ENCODE results near the gene KCND2.
A peak's percentile ranks its signal among the peaks of the same experiment; 100 is the strongest.

The KCND2 gene

DNA sequence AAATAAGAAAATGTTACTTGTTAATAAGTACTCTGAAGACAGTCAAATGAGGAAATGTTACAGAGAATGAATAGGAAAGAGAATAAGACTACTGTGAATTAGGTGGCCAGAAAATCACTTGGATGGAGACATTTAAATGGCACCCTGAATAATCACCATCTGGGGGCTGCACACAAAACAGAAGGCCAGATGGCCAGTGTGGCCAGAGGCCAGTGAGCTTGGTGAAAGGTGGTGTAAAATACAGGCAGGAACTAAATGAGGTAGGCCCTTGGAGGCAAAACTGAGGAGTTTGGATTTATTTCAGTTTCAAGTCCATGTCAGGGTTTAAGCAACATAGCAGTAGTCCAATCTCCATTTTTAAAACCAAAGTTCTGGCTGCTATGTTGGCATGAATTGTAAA is 458.3 kb downstream of the KCND2 start:
- CTCF ChIA-PET = interaction anchor here (1.6 to 1.8 kb wide), 2 partner anchors 12 kb away, joined by 5 to 6 read pairs; no protein-coding TSS in a partner anchor
- Histone ChIP-seq H3K27ac (ENCODE audit: insufficient read depth in 1 of 2, low read depth in 1 of 2, low read length in 2 of 2, poor library complexity in 1 of 2, severe bottlenecking in 2 of 2) (no peak overlapping the region), H3K27me3 (replicated peaks in 2 of 5; ENCODE audit: control insufficient read depth in 4 of 5, insufficient read depth in 5 of 5, low read length in 4 of 5) (peaks cover 0 to 6% (median 0%) of the 10 kb centered on the region in 5 experiments), H3K36me3 (ENCODE audit: control insufficient read depth in 4 of 4, insufficient read depth in 4 of 4, low read length in 3 of 4) (no peaks in the 10 kb centered on the region), H3K4me3 (ENCODE audit: control insufficient read depth in 1 of 7, extremely low read depth in 1 of 7, insufficient read depth in 4 of 7, low read depth in 2 of 7, low read length in 6 of 7) (no peak overlapping the region), H3K9me3 (ENCODE audit: control extremely low read depth in 1 of 5, control insufficient read depth in 4 of 5, insufficient read depth in 2 of 5, low read depth in 1 of 5, low read length in 4 of 5) (no peaks in the 10 kb centered on the region), H3K4me1 (ENCODE audit: control extremely low read depth in 1 of 4, control insufficient read depth in 4 of 4, insufficient read depth in 4 of 4, low read length in 3 of 4) (peaks cover 0 to 3% (median 0%) of the 10 kb centered on the region in 4 experiments)
- POLR2A ChIA-PET = no interaction called here
- DNase-seq = no peak

DNA sequence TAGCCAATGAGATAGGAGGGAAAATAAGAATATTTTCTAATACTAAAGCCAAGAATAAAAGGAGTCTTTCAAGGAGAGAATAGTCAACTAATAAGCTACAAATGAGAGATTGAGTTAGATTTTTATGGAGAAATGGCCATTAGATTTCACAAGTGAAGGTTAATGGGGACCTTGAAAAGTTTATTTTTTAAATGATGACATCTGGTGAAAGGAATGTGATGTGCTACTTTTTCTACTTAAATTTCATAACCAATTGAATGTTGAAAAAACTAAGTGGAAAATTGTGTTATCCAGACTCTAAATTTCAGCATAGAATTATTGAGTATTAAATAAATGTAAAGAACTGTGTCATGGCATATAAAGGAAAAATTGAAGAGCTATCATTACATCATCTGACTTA is 459.3 kb downstream of the KCND2 start:
- Histone ChIP-seq H3K27ac (ENCODE audit: insufficient read depth in 1 of 2, low read depth in 1 of 2, low read length in 2 of 2, poor library complexity in 1 of 2, severe bottlenecking in 2 of 2) (no peak overlapping the region), H3K4me3 (ENCODE audit: control insufficient read depth in 1 of 7, extremely low read depth in 1 of 7, insufficient read depth in 4 of 7, low read depth in 2 of 7, low read length in 6 of 7) (no peak overlapping the region)
- CTCF ChIA-PET = interaction anchor here (1.6 kb wide), 1 partner anchor 11 kb away, joined by 5 read pairs; no protein-coding TSS in a partner anchor

DNA sequence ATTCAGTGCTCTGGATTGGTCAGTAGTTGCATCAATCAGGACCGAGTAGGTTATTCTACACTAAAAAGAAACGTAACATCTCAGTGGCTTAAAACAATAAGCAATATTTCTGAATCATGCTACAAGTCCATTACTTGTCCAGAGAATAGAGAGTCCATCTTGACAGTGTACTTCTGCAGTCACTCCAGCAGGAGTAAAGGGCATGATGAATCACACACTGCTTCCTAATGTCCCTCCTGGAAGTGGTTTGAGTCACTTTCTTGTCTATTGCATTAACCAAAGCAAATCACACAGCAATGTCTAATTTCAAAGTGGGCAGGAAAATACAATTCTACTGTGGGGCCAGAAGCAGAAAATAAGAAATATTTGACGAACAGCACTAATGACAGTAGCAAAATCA is 460.2 kb downstream of the KCND2 start:
- H3K9me3 ChIP-seq (ENCODE audit: control extremely low read depth in 1 of 5, control insufficient read depth in 4 of 5, insufficient read depth in 2 of 5, low read depth in 1 of 5, low read length in 4 of 5) = no peaks in the 10 kb centered on the region
- no peak overlapping the region for H3K4me3 ChIP-seq (ENCODE audit: control insufficient read depth in 1 of 7, extremely low read depth in 1 of 7, insufficient read depth in 4 of 7, low read depth in 2 of 7, low read length in 6 of 7)
- no peaks in the 10 kb centered on the region for H3K4me1 ChIP-seq (ENCODE audit: control extremely low read depth in 1 of 4, control insufficient read depth in 4 of 4, insufficient read depth in 4 of 4, low read length in 3 of 4)
- DNase-seq = no peak
- ChIA-PET POLR2A (no interaction called here), CTCF (no interaction called here)
- WGBS (ENCODE audit: insufficient coverage) = 100% methylated on average over 1 of the region's 3 CpGs
- no peak overlapping the region for H3K27ac ChIP-seq (ENCODE audit: insufficient read depth in 1 of 2, low read depth in 1 of 2, low read length in 2 of 2, poor library complexity in 1 of 2, severe bottlenecking in 2 of 2)
- peaks cover 0 to 4% (median 0%) of the 10 kb centered on the region in 5 experiments for H3K27me3 ChIP-seq (replicated peaks in 2 of 5; ENCODE audit: control insufficient read depth in 4 of 5, insufficient read depth in 5 of 5, low read length in 4 of 5)
- H3K36me3 ChIP-seq (ENCODE audit: control insufficient read depth in 4 of 4, insufficient read depth in 4 of 4, low read length in 3 of 4) = no peaks in the 10 kb centered on the region

More for the DNA sequence above, 459.3 kb downstream of the KCND2 start:
- peaks cover 0 to 3% (median 0%) of the 10 kb centered on the region in 4 experiments for H3K4me1 ChIP-seq (ENCODE audit: control extremely low read depth in 1 of 4, control insufficient read depth in 4 of 4, insufficient read depth in 4 of 4, low read length in 3 of 4)
- H3K27me3 ChIP-seq (replicated peaks in 2 of 5; ENCODE audit: control insufficient read depth in 4 of 5, insufficient read depth in 5 of 5, low read length in 4 of 5) = peaks cover 0 to 6% (median 0%) of the 10 kb centered on the region in 5 experiments
- POLR2A ChIA-PET = no interaction called here
- no peak for DNase-seq
- H3K9me3 ChIP-seq (ENCODE audit: control extremely low read depth in 1 of 5, control insufficient read depth in 4 of 5, insufficient read depth in 2 of 5, low read depth in 1 of 5, low read length in 4 of 5) = no peaks in the 10 kb centered on the region
- H3K36me3 ChIP-seq (ENCODE audit: control insufficient read depth in 4 of 4, insufficient read depth in 4 of 4, low read length in 3 of 4) = no peaks in the 10 kb centered on the region

DNA sequence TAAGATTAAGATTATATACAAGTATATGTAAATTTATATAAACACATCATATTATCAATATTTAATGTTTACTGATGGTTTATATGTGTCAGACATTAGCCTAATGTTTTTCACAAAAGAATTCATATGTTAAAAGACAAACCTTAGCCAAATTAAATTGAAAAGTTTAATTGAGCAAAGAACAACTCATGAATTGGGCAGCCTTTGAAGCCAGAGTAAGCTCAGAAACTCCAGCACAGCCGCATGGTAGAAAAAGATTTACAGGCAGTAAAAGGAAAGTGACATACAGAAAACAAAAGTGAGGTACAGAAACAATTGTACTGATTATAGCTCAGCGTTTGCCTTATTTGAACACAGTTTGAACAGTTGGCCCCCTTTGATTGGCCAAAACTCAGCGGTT is 460.9 kb downstream of the KCND2 start:
- WGBS (ENCODE audit: insufficient coverage) = 100% methylated on average over 2 of the region's 3 CpGs

DNA sequence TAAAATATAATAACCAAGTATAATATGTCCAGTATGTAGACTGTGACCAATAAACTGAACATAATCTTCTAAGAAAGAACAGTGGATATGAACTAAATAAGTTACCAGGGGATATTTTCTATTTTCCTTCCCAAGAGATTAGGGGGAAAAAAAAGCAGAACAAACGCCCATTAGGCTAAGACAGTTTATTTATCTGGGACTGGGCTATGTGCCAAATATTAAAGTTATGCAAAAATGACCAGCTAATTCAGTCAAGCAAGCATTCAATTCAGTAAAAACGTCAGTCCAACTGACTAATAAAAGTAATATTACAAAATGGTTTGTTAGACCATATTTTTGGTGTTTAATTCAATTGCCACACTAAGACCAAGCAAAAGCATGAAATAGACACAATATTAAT is 462.8 kb downstream of the KCND2 start:
- Histone ChIP-seq H3K36me3 (ENCODE audit: control insufficient read depth in 4 of 4, insufficient read depth in 4 of 4, low read length in 3 of 4) (no peaks in the 10 kb centered on the region), H3K27ac (ENCODE audit: insufficient read depth in 1 of 2, low read depth in 1 of 2, low read length in 2 of 2, poor library complexity in 1 of 2, severe bottlenecking in 2 of 2) (no peak overlapping the region), H3K4me1 (ENCODE audit: control extremely low read depth in 1 of 4, control insufficient read depth in 4 of 4, insufficient read depth in 4 of 4, low read length in 3 of 4) (peaks cover 0 to 4% (median 0%) of the 10 kb centered on the region in 4 experiments), H3K4me3 (ENCODE audit: control insufficient read depth in 1 of 7, extremely low read depth in 1 of 7, insufficient read depth in 4 of 7, low read depth in 2 of 7, low read length in 6 of 7) (no peak overlapping the region), H3K27me3 (replicated peaks in 2 of 5; ENCODE audit: control insufficient read depth in 4 of 5, insufficient read depth in 5 of 5, low read length in 4 of 5) (peaks cover 0 to 4% (median 0%) of the 10 kb centered on the region in 5 experiments), H3K9me3 (ENCODE audit: control extremely low read depth in 1 of 5, control insufficient read depth in 4 of 5, insufficient read depth in 2 of 5, low read depth in 1 of 5, low read length in 4 of 5) (no peaks in the 10 kb centered on the region)
- 50% methylated on average over 1 of the region's 2 CpGs for WGBS (ENCODE audit: insufficient coverage)
- ChIA-PET POLR2A (no interaction called here), CTCF (no interaction called here)
- DNase-seq = peak in 1 of 3 donors; percentile 7

More for the DNA sequence above, 460.9 kb downstream of the KCND2 start:
- peaks cover 0 to 4% (median 0%) of the 10 kb centered on the region in 5 experiments for H3K27me3 ChIP-seq (replicated peaks in 2 of 5; ENCODE audit: control insufficient read depth in 4 of 5, insufficient read depth in 5 of 5, low read length in 4 of 5)
- no peak for DNase-seq
- H3K36me3 ChIP-seq (ENCODE audit: control insufficient read depth in 4 of 4, insufficient read depth in 4 of 4, low read length in 3 of 4) = no peaks in the 10 kb centered on the region
- ChIA-PET POLR2A (no interaction called here), CTCF (no interaction called here)
- H3K9me3 ChIP-seq (ENCODE audit: control extremely low read depth in 1 of 5, control insufficient read depth in 4 of 5, insufficient read depth in 2 of 5, low read depth in 1 of 5, low read length in 4 of 5) = no peaks in the 10 kb centered on the region
- H3K4me1 ChIP-seq (ENCODE audit: control extremely low read depth in 1 of 4, control insufficient read depth in 4 of 4, insufficient read depth in 4 of 4, low read length in 3 of 4) = no peaks in the 10 kb centered on the region
- no peak overlapping the region for H3K4me3 ChIP-seq (ENCODE audit: control insufficient read depth in 1 of 7, extremely low read depth in 1 of 7, insufficient read depth in 4 of 7, low read depth in 2 of 7, low read length in 6 of 7)
- no peak overlapping the region for H3K27ac ChIP-seq (ENCODE audit: insufficient read depth in 1 of 2, low read depth in 1 of 2, low read length in 2 of 2, poor library complexity in 1 of 2, severe bottlenecking in 2 of 2)

DNA sequence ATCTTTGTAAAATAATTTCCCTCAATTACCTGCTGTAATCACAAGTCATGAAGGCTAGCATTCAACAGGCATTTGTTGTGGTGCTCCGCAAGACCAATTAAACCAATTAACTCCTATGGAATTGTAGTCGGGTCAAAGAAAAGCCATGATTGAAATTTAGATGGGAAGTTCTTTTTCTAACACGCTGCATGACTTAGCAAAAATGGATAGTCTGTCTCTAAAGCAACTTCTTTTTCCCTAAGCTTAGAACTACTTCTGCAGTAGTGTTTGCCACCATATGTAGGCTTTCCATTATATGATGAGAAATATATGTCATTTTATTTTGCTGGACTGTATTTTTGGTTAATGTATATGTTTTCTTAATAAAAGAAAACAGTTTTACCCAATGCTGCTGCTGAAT is 465.8 kb downstream of the KCND2 start:
- Histone ChIP-seq H3K4me3 (ENCODE audit: control insufficient read depth in 1 of 7, extremely low read depth in 1 of 7, insufficient read depth in 4 of 7, low read depth in 2 of 7, low read length in 6 of 7) (no peak overlapping the region), H3K27me3 (replicated peaks in 2 of 5; ENCODE audit: control insufficient read depth in 4 of 5, insufficient read depth in 5 of 5, low read length in 4 of 5) (peaks cover 0 to 8% (median 0%) of the 10 kb centered on the region in 5 experiments), H3K4me1 (ENCODE audit: control extremely low read depth in 1 of 4, control insufficient read depth in 4 of 4, insufficient read depth in 4 of 4, low read length in 3 of 4) (peaks cover 0 to 4% (median 0%) of the 10 kb centered on the region in 4 experiments), H3K27ac (ENCODE audit: insufficient read depth in 1 of 2, low read depth in 1 of 2, low read length in 2 of 2, poor library complexity in 1 of 2, severe bottlenecking in 2 of 2) (no peak overlapping the region), H3K36me3 (ENCODE audit: control insufficient read depth in 4 of 4, insufficient read depth in 4 of 4, low read length in 3 of 4) (no peaks in the 10 kb centered on the region), H3K9me3 (ENCODE audit: control extremely low read depth in 1 of 5, control insufficient read depth in 4 of 5, insufficient read depth in 2 of 5, low read depth in 1 of 5, low read length in 4 of 5) (no peaks in the 10 kb centered on the region)
- 79% methylated on average over 2 of the region's 3 CpGs for WGBS (ENCODE audit: insufficient coverage)
- peak in 2 of 3 donors; percentile 9 to 23 for DNase-seq
- POLR2A ChIA-PET = no interaction called here
- CTCF ChIA-PET = interaction anchor here (1.0 kb wide), 1 partner anchor 12 kb away, joined by 4 read pairs; no protein-coding TSS in a partner anchor

DNA sequence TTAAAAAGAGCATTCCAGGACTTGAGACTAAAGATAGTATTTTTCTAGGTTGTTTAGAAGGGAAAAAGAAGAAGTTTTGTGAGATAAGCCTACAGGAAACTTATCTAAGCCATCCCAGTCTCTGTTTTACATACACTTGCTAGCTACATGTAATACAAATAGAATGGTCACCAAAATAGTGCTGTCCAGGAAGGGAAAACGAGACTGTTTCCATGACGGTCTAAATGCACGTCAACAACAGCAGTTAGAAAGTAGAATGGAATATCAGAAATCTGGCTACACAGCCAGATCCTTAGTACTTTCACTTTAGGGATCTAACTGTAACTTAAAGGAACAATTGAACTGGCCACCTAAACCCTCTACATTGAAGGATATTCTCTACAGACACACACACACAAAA is 467.4 kb downstream of the KCND2 start:
- no CpG with 5 or more reads among the region's 3 CpGs for WGBS (ENCODE audit: insufficient coverage)
- ChIA-PET CTCF (interaction anchor here (1.2 to 2.6 kb wide), 2 partner anchors 11 to 15 kb away, joined by 3 to 9 read pairs; no protein-coding TSS in a partner anchor), POLR2A (interaction anchor here (0.6 kb wide), 1 partner anchor 16 kb away, joined by 6 read pairs; no protein-coding TSS in a partner anchor)
- no peak overlapping the region for H3K27ac ChIP-seq (ENCODE audit: insufficient read depth in 1 of 2, low read depth in 1 of 2, low read length in 2 of 2, poor library complexity in 1 of 2, severe bottlenecking in 2 of 2)
- peaks cover 0 to 4% (median 0%) of the 10 kb centered on the region in 4 experiments for H3K4me1 ChIP-seq (ENCODE audit: control extremely low read depth in 1 of 4, control insufficient read depth in 4 of 4, insufficient read depth in 4 of 4, low read length in 3 of 4)
- H3K9me3 ChIP-seq (ENCODE audit: control extremely low read depth in 1 of 5, control insufficient read depth in 4 of 5, insufficient read depth in 2 of 5, low read depth in 1 of 5, low read length in 4 of 5) = no peaks in the 10 kb centered on the region
- H3K4me3 ChIP-seq (ENCODE audit: control insufficient read depth in 1 of 7, extremely low read depth in 1 of 7, insufficient read depth in 4 of 7, low read depth in 2 of 7, low read length in 6 of 7) = peak overlapping the region in 1 of 7 experiments; percentile 42
- peaks cover 0 to 4% (median 0%) of the 10 kb centered on the region in 5 experiments for H3K27me3 ChIP-seq (replicated peaks in 2 of 5; ENCODE audit: control insufficient read depth in 4 of 5, insufficient read depth in 5 of 5, low read length in 4 of 5)
- peak; percentile 4 to 33 (median 19) for DNase-seq
- H3K36me3 ChIP-seq (ENCODE audit: control insufficient read depth in 4 of 4, insufficient read depth in 4 of 4, low read length in 3 of 4) = no peaks in the 10 kb centered on the region
